Thoracic aorta (tissue), 2 donors: ENCODE measurements around the gene CTDSPL. TPM values are rescaled to one million over a fixed set of nuclear protein-coding genes. Genes with fewer than 3 reads are reported as not detected.
A peak's percentile ranks its signal among the peaks of the same experiment; 100 is the strongest.

ENCODE experiments used
- ATAC-seq: fragments of 150-250 bp; one replicate; pipeline ENCODE4 v1.8.0; 2017; ENCODE audit warnings: low read depth; ENCODE audit not compliant: insufficient number of reproducible peaks, low FRiP score
- DNase-seq: peaks from one replicate; pipeline ENCODE4 v3.0.0-alpha.2; 2020; ENCODE audit warnings: low spot score
- H3K27ac ChIP-seq, 2 donors: fragments of 200-600 bp; sonication (generic); 1 replicate in 1 of 2; 2 replicates in 1 of 2; pipeline ENCODE4 v1.5.1; 2016; ENCODE audit warnings: mild to moderate bottlenecking in 2 of 2, moderate library complexity in 2 of 2
- H3K27me3 ChIP-seq: fragments of 200-600 bp; sonication (generic); replicated peaks from 2 replicates; pipeline ENCODE4 v1.6.0; 2016; ENCODE audit warnings: mild to moderate bottlenecking; ENCODE audit not compliant: insufficient read depth
- H3K36me3 ChIP-seq: fragments of 200-600 bp; sonication (generic); one replicate; pipeline ENCODE4 v1.5.1; 2016
- H3K4me1 ChIP-seq, 2 donors: fragments of 200-600 bp; sonication (generic); 1 replicate in 1 of 2; 2 replicates in 1 of 2; pipeline versions ENCODE4 v1.5.1 to v1.6.0; 2016; ENCODE audit warnings: low read depth in 2 of 2, mild to moderate bottlenecking in 1 of 2; ENCODE audit not compliant: control insufficient read depth in 1 of 2
- H3K4me3 ChIP-seq: fragments of 200-600 bp; sonication (generic); 2 replicates; pipeline ENCODE4 v1.5.1; 2016; ENCODE audit warnings: mild to moderate bottlenecking
- H3K9me3 ChIP-seq: fragments of 200-600 bp; sonication (generic); 2 replicates; pipeline ENCODE4 v1.5.1; 2016
- total RNA-seq, 2 donors: library from RNA; depleted of rRNA; stranded (reverse); fragments of >200 nt; gene quantifications; one replicate each; pipeline versions ENCODE4 v1.1.0 to v1.2.3, GENCODE V29; 2016
- TF ChIP-seq, protein P1 (sequence below): fragments of 200-600 bp; sonication (generic); IDR thresholded peaks from one replicate; pipeline ENCODE4 v1.5.1; 2019; ENCODE audit warnings: antibody characterized with exemption

Gene CTDSPL
- total RNA-seq, 2 donors from 2014 or later, result 55.0 to 59.6 TPM

DNA sequence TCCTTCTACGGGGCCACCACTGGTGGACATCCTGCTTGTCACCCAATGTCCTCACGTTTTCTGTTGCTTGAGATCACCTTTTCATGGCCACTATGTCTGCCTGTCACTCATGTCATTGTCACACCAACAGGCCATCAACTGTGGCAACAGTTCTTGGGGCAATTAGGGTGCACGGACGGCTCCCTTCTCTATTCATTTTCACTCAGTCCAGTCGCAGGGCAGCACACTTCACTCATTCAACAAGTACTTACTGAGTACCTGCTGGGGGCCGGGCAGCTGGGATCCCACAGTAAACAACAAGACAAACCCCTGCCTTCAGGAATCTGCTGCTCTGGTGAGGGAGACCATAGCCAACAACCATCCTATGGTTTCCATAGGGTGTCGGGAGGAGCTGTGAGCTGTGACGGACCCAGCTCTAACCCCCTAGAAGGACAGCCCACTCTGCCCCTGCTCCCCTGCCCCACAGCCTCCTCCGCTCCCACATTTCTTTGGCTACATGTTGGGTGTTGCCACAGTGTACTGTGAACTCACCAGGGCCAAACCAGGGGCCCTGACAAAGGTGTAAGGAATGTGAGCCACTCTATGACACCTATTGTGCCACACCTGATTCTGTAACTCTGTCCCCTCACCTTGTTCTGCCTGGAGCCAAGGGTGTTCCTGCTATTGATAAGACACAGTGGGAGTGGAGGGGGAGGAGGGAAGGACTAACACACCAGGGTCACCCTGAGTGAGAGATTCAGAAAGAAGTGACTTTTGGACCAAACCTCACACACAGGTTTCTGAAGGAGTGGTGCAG lies 130.8 kb downstream of the CTDSPL start:
- ATAC-seq, result no peak

DNA sequence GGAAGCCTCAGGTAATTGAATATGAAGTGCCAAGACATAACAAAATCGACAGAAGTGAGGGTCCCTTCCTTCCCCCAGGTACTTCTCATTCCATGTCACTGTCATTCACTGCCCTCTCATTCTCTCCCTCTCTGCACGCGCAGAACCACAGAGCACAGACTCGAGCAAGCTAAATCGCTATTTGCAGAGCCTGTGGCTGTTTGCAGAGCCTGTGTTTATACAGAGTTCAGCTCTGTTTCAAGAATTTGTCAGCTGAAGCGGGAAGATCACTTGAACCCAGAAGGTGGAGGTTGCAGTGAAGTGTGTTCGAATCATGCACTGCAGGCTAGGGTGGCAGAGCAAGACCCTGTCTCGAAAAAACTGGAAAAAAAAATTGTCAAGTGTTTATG lies 131.4 kb downstream of the CTDSPL start:
- DNase-seq (no peak), ATAC-seq (no peak)
- Histone ChIP-seq H3K4me3 (no peak overlapping the region), H3K27ac (no peak overlapping the region), H3K9me3 (no peaks in the 10 kb centered on the region), H3K27me3 (no peaks in the 10 kb centered on the region), H3K4me1 (peaks cover 8 to 18% of the 10 kb centered on the region in 2 donors), H3K36me3 (no peaks in the 10 kb centered on the region)
- TF ChIP-seq, protein P1, sequence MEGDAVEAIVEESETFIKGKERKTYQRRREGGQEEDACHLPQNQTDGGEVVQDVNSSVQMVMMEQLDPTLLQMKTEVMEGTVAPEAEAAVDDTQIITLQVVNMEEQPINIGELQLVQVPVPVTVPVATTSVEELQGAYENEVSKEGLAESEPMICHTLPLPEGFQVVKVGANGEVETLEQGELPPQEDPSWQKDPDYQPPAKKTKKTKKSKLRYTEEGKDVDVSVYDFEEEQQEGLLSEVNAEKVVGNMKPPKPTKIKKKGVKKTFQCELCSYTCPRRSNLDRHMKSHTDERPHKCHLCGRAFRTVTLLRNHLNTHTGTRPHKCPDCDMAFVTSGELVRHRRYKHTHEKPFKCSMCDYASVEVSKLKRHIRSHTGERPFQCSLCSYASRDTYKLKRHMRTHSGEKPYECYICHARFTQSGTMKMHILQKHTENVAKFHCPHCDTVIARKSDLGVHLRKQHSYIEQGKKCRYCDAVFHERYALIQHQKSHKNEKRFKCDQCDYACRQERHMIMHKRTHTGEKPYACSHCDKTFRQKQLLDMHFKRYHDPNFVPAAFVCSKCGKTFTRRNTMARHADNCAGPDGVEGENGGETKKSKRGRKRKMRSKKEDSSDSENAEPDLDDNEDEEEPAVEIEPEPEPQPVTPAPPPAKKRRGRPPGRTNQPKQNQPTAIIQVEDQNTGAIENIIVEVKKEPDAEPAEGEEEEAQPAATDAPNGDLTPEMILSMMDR, result no peak

More for the DNA sequence above, 130.8 kb downstream of the CTDSPL start:
- TF ChIP-seq, protein P1, result no peak
- H3K9me3 ChIP-seq, result no peaks in the 10 kb centered on the region
- no peaks in the 10 kb centered on the region for H3K27me3 ChIP-seq
- no peaks in the 10 kb centered on the region for H3K36me3 ChIP-seq
- peaks cover 7 to 15% of the 10 kb centered on the region in 2 donors for H3K4me1 ChIP-seq
- H3K27ac ChIP-seq, result no peak overlapping the region
- DNase-seq, result no peak
- no peak overlapping the region for H3K4me3 ChIP-seq

DNA sequence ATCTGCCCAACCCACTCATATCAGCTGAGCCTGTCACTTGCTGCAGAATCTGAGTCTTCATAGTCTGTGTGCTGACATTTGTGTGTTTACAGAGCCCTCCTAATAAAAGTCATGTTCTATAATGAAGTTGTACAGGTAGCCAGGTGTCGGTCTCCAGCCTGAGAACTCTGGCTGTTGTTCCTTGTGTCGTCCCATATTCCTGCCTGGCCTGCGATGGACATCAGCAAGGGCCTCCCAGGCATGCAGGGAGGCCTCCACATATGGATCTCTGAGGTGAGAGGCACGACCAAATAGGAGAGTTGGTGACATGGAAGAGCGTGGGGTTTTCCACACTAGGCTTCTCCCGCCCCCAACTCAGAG lies 131.8 kb downstream of the CTDSPL start:
- H3K36me3 ChIP-seq, result no peaks in the 10 kb centered on the region
- DNase-seq, result no peak
- H3K4me1 ChIP-seq, result peaks cover 11 to 22% of the 10 kb centered on the region in 2 donors
- peak overlapping the region; percentile 45 to 56 for H3K27ac ChIP-seq
- TF ChIP-seq, protein P1, result no peak
- no peaks in the 10 kb centered on the region for H3K27me3 ChIP-seq
- H3K9me3 ChIP-seq, result no peaks in the 10 kb centered on the region
- ATAC-seq, result no peak
- H3K4me3 ChIP-seq, result peak overlapping the region; percentile 73

DNA sequence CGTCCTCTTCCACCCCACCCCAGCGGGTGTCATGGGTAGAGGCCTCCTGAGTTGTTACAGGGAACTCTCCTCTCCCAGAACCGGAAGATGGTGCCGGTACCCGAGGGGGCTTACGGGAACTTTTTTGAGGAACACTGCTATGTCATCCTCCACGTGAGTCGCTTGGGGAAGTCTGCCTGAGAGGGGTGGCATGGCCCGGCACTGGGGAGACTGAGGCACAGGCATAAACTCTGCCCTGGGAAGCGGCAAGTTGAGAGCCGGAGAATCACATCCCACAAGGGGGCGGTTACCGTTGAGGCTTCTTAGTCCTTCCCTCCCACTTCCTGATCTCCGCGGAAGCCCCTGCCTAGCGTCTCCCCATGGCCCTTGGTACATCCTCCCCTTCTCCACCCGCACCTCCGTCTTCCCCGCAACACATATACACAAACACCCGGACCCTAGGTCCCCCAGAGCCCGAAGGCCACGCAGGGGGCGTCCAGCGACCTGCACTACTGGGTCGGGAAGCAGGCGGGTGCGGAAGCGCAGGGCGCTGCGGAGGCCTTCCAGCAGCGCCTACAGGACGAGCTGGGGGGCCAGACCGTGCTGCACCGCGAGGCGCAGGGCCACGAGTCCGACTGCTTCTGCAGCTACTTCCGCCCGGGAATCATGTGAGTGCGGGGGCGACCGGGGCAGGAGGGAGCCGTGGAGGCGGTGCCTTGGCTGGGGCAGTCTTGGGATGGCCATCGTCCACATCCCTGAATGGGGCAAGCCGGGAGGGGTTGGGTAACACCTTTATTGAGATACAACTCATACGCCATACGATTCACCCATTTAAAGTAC lies 132.3 kb downstream of the CTDSPL start:
- Histone ChIP-seq H3K27me3 (no peaks in the 10 kb centered on the region), H3K9me3 (no peaks in the 10 kb centered on the region), H3K4me3 (peak overlapping the region; percentile 73), H3K36me3 (no peaks in the 10 kb centered on the region), H3K4me1 (peaks cover 11 to 25% of the 10 kb centered on the region in 2 donors), H3K27ac (peak overlapping the region; percentile 45 to 56)
- peak; percentile 65 for DNase-seq
- peak; percentile 35 for ATAC-seq
- TF ChIP-seq, protein P1, result no peak

DNA sequence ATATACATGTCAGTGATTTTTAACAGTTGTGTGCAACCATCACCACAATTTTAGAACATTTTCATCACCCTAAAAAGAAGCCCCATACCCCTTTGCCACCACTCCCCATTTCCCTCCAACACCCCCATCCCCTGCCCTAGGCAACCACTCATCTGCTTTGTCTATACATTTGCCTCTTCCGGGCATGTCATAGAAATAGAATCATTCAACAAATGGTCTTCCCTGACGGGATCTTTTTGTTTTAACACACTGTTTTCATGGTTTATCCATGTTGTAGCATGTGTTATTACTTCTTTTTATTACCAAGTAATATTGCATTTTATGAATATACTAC lies 132.9 kb downstream of the CTDSPL start:
- Histone ChIP-seq H3K27ac (peak overlapping the region; percentile 45 to 56), H3K27me3 (no peaks in the 10 kb centered on the region), H3K9me3 (no peaks in the 10 kb centered on the region), H3K4me3 (peak overlapping the region; percentile 73), H3K36me3 (no peaks in the 10 kb centered on the region), H3K4me1 (peaks cover 11 to 25% of the 10 kb centered on the region in 2 donors)
- ATAC-seq (no peak), DNase-seq (no peak)
- TF ChIP-seq, protein P1, result no peak
